HG03439 (cell line): ENCODE results near the gene ZBTB34.

Experiments
- ATAC-seq: cut with Tn5 transposase; IDR thresholded peaks from one replicate; pipeline ENCODE4 v1.9.1; 2021; ENCODE audit warnings: mild to moderate bottlenecking, moderate library complexity; ENCODE audit not compliant: unreplicated experiment

The ZBTB34 gene

DNA sequence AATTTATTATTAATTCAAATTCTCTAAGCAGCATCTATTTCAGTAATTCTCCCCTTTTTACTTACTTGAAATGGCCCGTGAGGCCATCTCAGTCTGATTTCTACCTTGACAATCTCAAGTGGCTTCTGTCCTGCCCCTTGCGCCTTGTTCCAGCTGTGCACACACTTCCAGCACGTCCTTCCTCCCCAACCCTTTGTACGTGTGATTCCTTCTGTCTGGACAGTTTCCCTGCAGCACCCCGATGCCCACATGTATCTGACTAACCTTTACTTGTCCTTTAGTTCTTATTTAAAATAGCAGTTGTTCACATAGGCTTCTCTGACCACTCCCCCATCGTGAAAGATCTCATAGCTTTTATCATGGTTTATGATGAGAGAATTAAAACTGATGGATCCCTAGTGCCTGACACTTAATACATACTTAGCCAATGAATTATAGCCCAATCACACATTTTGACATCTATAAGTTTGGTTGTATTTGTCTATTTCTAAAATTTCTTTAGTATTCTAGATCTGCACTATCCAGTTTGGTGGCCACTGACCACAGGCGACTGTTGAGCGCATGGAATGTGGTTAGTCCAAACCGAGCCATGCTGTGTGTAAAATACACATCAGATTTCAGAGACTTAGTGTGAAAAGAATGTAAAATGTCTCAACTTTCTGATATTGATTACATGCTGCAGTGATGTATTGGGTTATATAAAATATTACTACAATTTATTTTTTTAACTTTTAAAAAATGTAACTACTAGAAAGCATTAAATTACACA, 14.3 kb downstream of the ZBTB34 start:
- ATAC-seq: no peak

DNA sequence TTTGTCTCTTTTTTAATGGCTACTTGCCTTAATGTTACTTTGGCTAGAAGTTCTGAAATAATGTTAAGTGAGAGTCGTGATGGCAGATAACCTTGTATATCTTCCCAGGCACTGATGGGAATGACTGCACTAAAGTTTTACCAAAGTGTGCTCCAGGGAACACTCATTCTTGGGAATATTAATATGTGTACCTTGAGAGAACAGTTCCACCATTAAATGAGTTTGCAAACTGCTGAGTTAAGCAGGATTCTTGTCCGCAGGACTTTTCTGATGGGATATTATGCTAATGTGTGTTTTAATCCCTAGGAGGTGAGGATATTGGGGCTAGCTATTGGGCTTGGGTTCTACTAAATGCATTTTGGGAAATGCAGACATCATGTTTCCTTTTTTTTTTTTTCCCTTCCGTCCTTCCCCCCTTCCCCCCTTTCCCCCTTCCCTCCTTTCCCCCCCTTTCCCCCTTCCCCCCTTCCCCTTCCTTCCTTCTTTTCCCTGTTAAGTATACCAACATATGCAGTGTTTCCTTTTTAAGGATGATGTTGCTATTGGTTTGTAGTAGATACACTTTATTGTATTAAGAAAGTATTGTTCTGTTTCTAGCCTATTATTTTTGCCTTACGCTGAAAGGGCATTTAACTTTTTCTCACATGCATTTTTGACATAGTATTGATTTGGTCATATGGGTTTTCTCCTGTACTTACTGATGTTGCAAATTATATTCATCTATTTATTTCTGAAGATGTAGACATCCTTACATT, 15.5 kb downstream of the ZBTB34 start:
- ATAC-seq: no peak

DNA sequence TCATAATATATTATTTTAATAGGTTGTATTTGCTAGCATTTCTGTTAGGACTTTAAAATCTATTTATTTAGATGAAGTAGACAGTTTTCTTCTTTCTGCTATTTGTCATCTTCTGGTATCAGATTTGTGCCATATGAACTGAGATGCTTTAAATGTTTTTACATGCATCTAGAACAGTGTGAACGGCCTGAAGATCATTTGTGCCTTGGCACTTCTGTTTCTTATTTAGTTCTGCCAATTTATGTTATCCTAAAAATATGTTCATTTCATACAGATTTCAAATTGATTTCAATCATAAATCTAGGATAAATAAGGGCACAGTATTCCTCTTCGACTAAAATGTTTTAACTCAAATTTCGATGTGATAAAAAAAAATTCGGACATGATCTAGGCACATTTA, 16.1 kb downstream of the ZBTB34 start:
- ATAC-seq: no peak

DNA sequence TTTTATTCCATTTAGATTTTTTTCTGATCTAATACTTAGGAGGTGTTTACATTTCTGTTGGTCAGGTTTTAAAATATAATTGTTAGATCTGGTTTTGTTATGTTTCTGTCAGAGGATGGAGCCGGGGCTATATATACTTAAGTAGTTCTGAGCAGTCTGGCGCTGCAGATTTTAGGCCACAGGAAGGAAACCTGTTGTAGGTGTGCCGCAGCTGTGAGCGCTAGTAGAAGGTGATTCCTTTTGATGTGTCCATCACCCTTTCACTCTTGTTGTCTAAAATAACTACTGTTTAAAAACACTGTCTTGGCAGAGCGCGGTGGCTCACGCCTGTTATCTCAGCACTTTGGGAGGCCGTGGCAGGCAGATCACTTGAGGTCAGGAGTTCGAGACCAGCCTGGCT, 17.0 kb downstream of the ZBTB34 start:
- ATAC-seq: no peak

DNA sequence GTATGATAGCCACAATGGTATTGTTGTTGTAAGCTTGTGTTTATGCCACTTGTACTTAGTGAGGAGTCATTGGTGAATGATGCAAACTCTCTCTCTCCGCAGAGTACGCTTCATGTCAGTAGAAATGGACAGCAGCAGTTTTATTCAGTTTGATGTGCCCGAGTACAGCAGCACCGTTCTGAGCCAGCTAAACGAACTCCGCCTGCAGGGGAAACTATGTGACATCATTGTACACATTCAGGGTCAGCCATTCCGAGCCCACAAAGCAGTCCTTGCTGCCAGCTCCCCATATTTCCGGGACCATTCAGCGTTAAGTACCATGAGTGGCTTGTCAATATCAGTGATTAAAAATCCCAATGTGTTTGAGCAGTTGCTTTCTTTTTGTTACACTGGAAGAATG, 18.8 kb downstream of the ZBTB34 start:
- ATAC-seq: no peak

DNA sequence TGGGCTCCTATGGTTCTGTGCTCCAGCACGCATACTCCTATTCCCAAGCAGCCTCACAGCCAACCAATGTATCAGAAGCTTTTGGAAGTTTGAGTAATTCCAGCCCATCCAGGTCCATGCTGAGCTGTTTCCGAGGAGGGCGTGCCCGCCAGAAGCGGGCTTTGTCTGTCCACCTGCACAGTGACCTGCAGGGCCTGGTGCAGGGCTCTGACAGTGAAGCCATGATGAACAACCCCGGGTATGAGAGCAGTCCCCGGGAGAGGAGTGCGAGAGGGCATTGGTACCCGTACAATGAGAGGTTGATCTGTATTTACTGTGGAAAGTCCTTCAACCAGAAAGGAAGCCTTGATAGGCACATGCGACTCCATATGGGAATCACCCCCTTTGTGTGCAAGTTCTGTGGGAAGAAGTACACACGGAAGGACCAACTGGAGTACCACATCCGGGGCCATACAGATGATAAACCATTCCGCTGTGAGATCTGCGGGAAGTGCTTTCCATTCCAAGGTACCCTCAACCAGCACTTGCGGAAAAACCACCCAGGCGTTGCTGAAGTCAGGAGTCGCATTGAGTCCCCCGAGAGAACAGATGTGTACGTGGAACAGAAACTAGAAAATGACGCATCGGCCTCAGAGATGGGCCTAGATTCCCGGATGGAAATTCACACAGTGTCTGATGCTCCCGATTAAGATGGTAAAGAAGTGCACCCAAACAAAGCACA, 19.9 kb downstream of the ZBTB34 start:
- no peak for ATAC-seq

DNA sequence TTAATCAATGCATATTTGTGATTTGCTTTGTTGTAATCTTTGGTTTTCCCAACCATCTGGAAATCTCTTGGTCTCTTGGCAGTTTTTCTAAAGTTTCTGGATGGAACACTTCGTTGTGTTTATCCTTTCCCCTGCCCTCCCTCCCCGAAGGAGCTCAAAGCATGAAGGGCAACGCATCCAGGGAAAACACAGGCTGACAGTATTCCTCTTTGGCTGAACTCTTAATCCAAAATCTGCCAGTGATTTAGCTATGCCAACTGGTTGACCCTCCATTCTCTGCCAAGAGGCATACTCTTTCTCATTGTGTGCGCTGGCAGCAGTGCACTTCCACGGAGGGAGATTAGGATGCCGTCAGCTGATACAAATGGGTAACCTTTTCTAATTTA, 20.5 kb downstream of the ZBTB34 start:
- ATAC-seq: no peak

DNA sequence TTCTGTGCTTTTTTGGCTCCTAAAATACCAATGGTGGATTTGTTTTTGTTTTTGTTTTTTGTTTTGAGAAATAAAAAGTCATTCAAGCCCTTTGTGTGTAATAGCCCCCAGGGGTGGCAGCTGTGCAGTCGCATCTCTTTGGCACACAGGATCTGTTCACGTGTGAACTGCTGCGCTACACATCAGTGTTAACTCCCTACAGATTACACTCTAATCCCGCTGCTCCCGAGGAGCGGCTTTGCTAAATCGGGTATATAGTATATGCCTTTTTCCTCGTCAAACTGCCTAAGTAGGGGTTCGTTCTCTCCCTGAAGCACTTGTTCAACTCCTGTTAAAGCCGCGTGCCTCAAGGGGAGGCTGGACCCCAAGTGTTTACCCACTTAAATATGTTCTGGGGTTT, 22.3 kb downstream of the ZBTB34 start:
- ATAC-seq: no peak

DNA sequence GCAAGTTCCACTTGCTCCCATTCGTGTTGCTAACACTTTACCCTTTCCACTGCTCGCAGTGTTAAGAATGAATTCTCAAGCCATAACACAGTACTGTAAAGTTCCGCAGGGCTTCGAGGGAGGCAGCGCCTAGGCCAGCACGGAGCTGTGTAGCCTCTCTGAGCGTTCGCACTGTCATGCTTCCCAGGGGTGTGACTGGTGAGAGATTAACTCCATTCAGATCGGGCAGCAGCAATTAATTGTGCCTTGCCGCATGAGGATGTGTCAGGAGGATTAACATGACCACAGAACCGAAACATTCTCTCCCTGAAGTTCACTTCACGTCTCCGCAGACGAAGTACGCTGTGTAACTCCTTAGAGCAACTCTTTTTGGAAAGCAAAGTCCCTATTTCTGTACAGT, 23.2 kb downstream of the ZBTB34 start:
- ATAC-seq: no peak

DNA sequence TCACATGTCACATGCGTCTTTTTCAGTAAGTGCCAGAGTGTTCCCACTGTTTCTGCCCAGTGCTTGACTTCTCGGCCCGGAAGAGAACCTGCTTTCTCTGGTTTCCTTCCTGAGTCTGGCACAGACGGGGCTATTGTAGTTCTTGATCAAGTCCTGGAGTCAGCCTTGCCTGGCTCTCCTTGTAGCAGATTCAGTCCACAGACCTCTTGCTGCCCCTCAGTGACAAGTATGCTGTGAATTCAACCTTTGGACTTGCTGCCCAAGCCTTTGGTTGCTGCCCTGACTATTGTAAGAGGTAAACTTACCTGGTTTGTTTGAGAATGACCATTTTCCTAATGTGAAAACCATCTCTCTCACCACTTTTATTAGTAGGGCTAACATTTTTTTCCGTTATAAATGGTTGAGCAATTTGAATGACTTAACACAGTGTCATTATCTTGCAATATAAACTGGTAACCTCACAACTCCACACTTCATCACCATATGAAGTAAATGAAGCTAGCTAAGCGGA, 24.7 kb downstream of the ZBTB34 start:
- ATAC-seq: no peak

DNA sequence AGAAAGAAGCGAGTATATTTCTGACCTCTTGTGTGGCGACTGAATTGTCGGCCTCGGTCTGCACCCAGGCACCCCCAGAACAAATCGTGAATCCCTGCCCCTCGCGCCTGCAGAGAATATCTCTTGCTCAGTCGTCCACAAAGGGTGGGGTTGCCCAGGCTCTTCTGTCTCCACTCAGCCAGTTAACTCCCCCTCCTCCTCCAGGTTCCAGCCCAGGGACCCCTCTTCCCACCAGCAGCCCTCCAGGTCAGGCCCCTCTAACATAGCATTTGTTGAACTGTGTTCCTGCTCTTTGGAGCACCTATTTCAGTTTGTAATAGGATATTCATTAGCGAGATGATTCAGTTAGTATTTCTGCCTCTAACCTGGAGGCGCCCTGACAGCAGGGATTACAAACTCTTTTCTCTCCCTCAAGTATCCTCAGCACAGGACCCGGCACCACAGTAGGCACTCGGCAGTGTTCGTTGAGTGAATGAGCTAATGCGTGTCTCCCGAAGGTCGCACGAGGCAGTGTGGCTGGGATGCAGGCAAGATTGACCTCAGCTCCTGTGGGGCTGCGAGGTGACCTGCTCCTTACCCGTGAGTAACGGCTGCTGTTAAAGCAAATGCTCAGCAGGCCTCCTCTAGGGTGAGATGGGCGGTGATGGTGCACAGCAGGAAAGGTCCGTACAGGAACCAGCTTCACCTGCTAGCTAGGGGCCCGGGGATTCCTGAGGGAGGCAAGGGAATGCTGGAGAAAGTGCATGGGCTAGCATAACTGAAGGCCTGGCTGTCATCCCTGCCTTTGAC, 25.8 kb downstream of the ZBTB34 start:
- ATAC-seq: no peak

DNA sequence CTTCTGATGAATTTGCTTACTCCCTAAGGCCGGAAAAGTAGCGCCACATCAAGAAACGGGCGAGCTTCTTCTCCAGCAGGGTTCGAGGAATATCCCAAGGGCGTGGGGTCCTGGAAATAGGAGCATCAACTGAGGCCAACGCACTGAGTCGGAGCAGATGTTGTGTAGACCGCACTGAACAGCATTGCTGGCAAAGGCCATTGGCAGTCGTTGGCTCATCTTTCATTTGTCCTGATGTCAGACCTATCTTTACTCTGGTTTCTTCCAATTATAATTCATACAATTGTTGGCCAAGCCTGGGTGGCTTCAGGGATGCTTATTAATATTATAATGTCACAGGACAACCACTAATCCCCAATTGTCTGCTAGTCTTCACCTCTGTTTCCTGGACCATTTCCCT, 26.5 kb downstream of the ZBTB34 start:
- ATAC-seq: no peak

DNA sequence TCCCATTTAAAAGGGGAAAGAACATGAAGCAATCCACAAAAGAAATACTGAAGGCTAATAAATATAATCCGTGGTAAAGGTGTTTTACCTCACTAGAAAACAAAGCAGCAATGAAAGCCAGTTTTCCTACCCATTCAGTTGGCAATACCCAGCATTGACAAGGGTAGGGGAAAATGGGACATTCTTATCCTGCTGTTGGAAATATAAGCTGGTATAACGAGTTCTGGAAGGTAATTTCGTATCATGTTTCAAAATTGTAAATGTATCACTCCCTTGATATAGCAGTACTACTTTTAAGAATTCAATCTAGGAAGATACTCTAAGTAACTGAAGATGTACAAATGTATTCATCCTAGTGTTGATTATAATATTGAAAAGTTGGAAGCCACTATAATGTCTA, 31.2 kb downstream of the ZBTB34 start:
- no peak for ATAC-seq

DNA sequence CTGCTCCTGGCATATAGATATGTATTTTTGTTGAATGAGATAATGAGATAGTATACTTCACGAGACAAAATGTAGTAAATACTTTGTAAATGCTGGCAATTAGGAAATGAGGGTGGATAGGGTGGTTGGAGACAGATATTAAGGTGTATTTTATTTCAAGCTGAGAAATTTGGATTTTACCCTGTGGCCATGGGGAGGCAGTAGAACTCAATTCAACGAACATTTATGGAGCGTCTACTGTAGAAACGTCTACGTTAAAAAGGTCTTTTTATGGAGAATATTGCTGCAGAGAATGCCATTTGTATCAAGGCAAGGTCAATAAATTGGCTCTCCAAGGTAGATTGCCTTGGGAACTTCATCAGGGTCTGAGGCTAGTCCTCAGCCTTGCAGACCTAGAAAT, 32.6 kb downstream of the ZBTB34 start:
- no peak for ATAC-seq

DNA sequence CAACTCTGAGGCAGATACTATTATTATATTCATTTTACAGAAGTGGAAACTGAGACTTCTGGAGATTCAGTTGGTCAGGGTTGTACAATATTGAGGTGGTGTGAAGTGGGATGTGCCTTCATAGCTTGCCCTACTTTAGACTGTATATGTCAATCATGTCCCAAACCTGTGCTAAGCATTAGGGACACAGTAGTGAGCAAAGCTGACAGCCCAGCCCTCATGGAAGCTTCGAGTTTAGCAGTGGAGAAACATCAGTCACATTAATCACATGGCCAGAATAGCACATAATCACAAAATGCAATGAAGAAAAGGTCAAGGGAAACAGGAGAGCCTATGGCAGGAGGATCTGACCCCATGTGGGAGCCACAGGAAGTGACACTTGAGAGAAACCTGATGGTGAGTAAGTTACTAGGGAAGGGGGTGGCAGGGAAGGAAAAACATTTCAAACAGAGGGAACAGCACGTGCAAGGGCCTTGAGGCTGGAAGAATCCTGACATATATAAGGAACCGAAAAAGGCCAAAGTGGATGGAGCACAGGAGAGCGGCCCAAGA, 33.7 kb downstream of the ZBTB34 start:
- ATAC-seq: no peak

DNA sequence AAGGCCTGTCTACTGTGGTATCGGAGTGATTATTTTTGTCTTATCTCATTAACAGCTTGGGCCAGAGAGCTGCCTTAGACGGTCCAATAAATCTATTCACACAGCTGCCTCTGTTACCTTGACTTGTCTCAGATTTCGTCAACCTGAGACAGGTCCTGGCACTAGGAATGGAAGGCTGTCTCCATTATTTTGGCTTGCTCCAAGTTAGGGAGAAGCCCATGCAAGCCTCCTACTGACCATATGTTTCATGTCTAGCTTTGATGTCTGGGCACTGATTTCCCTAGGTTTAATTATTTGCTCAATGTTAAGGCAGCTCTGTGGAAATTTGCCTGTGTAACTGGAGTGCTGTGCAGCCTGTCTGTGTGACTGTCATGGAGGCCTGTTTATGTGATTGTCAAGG, 41.8 kb downstream of the ZBTB34 start:
- no peak for ATAC-seq

DNA sequence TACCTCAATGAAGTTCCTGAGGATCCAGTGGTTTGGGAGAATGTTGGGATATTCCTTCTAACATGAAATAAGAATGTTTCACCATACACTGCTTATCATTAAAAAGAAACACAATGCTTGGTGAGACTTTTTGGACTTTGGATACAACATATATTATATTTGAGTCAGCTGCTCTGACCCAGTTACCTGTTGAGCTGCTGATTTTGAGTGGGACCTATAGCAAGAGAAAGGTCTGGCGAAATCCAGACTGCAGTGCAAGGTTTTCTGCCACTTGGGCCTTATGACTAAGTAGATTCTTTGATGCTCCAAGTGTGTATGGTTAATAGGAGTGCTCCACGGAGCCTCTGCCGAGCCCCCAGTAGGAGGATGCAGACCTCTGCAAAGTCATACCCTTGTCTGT, 44.1 kb downstream of the ZBTB34 start:
- ATAC-seq: no peak

DNA sequence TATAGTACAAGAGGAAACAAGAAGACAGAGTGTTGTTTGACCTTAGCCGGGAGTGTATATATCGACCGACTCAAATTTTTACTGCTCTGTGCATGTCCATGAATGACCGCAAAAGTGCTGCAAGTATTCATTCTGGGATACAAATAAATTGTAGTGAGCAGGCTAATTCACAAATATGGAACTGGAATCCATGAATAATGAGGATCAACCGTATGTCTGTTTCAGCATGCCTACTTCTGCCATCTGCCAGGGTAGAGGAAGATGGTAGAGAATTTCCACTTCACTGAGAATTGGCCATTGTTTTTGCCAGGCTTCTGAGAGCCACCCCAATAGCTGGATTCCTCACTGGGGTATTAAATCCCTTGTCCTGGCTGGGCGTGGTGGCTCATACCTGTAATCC, 45.7 kb downstream of the ZBTB34 start:
- no peak for ATAC-seq

DNA sequence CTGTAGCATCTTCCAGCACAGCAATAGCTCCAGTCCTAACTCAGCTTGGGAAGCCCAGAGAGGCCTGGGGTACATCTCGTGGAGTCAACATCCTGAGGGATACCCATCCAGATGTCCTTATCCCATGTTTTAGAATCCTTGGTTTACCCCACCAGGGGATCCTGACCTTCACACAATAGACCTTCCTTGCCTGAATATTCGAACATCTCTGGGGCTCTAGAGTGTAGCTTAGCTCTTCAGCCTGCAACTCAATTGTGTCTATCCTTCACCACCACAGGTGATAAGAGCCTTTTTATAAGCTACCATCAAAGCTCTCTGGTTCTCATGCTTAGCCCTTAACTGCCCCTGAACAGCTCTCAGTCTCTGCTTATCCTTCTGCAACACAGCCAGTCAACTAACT, 46.6 kb downstream of the ZBTB34 start:
- ATAC-seq: no peak

DNA sequence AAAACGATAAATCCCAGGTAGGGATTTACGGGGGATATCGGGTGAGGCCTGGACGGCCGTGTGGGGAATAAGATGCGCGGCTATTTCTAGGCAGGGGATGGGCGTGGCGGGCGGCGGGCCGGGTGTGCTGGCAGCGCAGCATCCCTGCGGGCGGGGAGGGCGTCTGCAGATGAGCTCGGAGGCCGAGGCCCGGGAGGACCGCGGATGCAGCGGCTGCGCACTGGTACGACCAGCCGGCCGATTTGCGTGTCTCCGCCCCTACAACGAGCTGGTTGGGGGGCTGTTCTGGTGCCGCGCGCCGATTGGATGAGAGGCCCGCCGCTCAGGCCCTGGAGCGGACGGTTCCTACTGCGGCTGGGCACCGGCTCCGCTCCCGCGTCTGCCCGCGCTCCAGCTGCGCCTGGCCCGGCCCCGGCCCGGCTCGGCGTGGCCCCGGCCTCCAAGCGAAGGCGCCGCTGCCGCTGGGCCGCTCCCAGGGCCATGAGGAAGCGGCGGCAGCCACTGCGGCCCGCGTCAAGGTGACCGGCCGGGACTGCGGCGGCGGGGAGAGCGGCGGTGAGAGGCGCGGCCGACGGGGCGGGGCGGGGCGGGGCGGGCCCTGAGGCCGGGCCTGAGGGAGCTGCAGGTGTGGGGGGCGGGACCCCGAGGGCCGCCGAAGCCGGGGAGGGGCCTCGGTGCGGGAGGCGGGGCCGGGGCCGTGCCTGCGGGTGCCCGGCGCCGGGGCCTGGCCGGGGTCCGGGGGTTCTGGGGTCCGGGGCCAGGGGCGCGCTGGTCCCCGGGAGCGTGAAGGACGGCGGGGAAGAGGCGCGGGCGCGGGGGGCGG, 54.2 kb downstream of the ZBTB34 start, which contains the start of gene RALGPS1:
TSS of gene RALGPS1 (plus strand) at position 325 of the 823 bp plus-strand sequence. CDS start 47,508 bp downstream, outside the sequence.
- peak; percentile 96 for ATAC-seq
